Trophoblast cell (in vitro differentiated cells and primary cell): ENCODE results near the gene OPA1.

Source experiments
- DNase-seq, 2 donors: peaks; one replicate each; pipeline ENCODE4 v3.0.0-alpha.2; 2016
- H2AFZ ChIP-seq: 2 replicates; pipeline ENCODE4 v1.6.1; 2013; ENCODE audit warnings: low read length, moderate library complexity, mild to moderate bottlenecking; ENCODE audit not compliant: insufficient read depth, poor library complexity
- H2AK5ac ChIP-seq: 2 replicates; pipeline ENCODE4 v1.6.1; 2013; ENCODE audit warnings: mild to moderate bottlenecking, low read length
- H2BK120ac ChIP-seq: 2 replicates; pipeline ENCODE4 v1.6.1; 2013; ENCODE audit warnings: low read length, mild to moderate bottlenecking, moderate library complexity; ENCODE audit not compliant: insufficient read depth, poor library complexity
- H2BK12ac ChIP-seq: 2 replicates; pipeline ENCODE4 v1.6.1; 2013; ENCODE audit warnings: mild to moderate bottlenecking, low read length, moderate library complexity
- H2BK5ac ChIP-seq: 2 replicates; pipeline ENCODE4 v1.6.1; 2013; ENCODE audit warnings: low read length, low read depth, moderate library complexity, mild to moderate bottlenecking; ENCODE audit not compliant: poor library complexity
- H3K14ac ChIP-seq: 2 replicates; pipeline ENCODE4 v1.6.1; 2013; ENCODE audit warnings: mild to moderate bottlenecking, low read length
- H3K18ac ChIP-seq: 2 replicates; pipeline ENCODE4 v1.6.1; 2013; ENCODE audit warnings: mild to moderate bottlenecking, low read length
- H3K23ac ChIP-seq: 2 replicates; pipeline ENCODE4 v1.6.1; 2013; ENCODE audit warnings: low read length
- H3K27ac ChIP-seq: 2 replicates; pipeline ENCODE4 v1.5.1; 2013; ENCODE audit warnings: low read depth, mild to moderate bottlenecking, inconsistent platforms, low read length, moderate library complexity
- H3K27me3 ChIP-seq: 2 replicates; pipeline ENCODE4 v1.6.1; 2013; ENCODE audit warnings: inconsistent platforms, mild to moderate bottlenecking, low read length, moderate library complexity; ENCODE audit not compliant: insufficient read depth
- H3K36me3 ChIP-seq, 2 experiments: 1 replicate in 1 of 2; 2 replicates in 1 of 2; pipeline ENCODE4 v1.6.1; 2013; ENCODE audit warnings: low read length in 2 of 2, mild to moderate bottlenecking in 2 of 2, moderate library complexity in 1 of 2; ENCODE audit not compliant: insufficient read depth in 2 of 2, control insufficient read depth in 1 of 2
- H3K4ac ChIP-seq: 2 replicates; pipeline ENCODE4 v1.6.1; 2013; ENCODE audit warnings: low read depth, mild to moderate bottlenecking, low read length, moderate library complexity
- H3K4me1 ChIP-seq, 2 experiments: 1 replicate in 1 of 2; 2 replicates in 1 of 2; pipeline ENCODE4 v1.6.1; 2013; ENCODE audit warnings: low read length in 2 of 2, mild to moderate bottlenecking in 2 of 2, moderate library complexity in 1 of 2; ENCODE audit not compliant: insufficient read depth in 2 of 2, control insufficient read depth in 1 of 2
- H3K4me2 ChIP-seq: 2 replicates; pipeline ENCODE4 v1.6.1; 2013; ENCODE audit warnings: inconsistent platforms, mild to moderate bottlenecking, low read length, moderate library complexity
- H3K4me3 ChIP-seq: 2 replicates; pipeline ENCODE4 v1.5.1; 2013; ENCODE audit warnings: mild to moderate bottlenecking, low read depth, low read length, inconsistent platforms
- H3K79me1 ChIP-seq: one replicate; pipeline ENCODE4 v1.6.1; 2013; ENCODE audit warnings: low read length
- H3K79me2 ChIP-seq: 2 replicates; pipeline ENCODE4 v1.6.1; 2013; ENCODE audit warnings: low read length, mild to moderate bottlenecking; ENCODE audit not compliant: control insufficient read depth, insufficient read depth, poor library complexity
- H3K9ac ChIP-seq: 2 replicates; pipeline ENCODE4 v1.6.1; 2013; ENCODE audit warnings: mild to moderate bottlenecking, low read length
- H3K9me3 ChIP-seq: 2 replicates; pipeline ENCODE4 v1.6.1; 2013; ENCODE audit warnings: low read depth, mild to moderate bottlenecking, control low read depth, inconsistent platforms, low read length; ENCODE audit not compliant: insufficient read depth
- H4K12ac ChIP-seq: 2 replicates; pipeline ENCODE4 v1.6.1; 2013; ENCODE audit warnings: low read depth, mild to moderate bottlenecking, low read length, moderate library complexity
- H4K8ac ChIP-seq: 2 replicates; pipeline ENCODE4 v1.6.1; 2013; ENCODE audit warnings: low read depth, mild to moderate bottlenecking, low read length, moderate library complexity
- H4K91ac ChIP-seq: one replicate; pipeline ENCODE4 v1.6.1; 2013; ENCODE audit warnings: low read depth, mild to moderate bottlenecking, low read length, moderate library complexity
- WGBS: extraction: QIAGEN DNeasy Blood & Tissue Kit; methylation state at CpG from one replicate; pipeline ENCODE4 v1.1.7; 2013; ENCODE audit warnings: missing lambda C conversion rate; ENCODE audit not compliant: insufficient read length, insufficient coverage; ENCODE audit errors: extremely low coverage; 5-methylcytosine and 5-hydroxymethylcytosine counted together

OPA1 gene

GRCh38 chr3:193594946-193595689 is 2.1 kb downstream of the OPA1 start:
- H2BK120ac ChIP-seq: no peak overlapping the region
- H3K4me2 ChIP-seq: no peak overlapping the region
- H3K79me2 ChIP-seq: peaks cover 7% of the 10 kb centered on the region
- no peaks in the 10 kb centered on the region for H3K36me3 ChIP-seq
- H2AK5ac ChIP-seq: no peak overlapping the region
- no peak overlapping the region for H4K91ac ChIP-seq
- no peak overlapping the region for H2AFZ ChIP-seq
- no peak overlapping the region for H3K9ac ChIP-seq
- H3K23ac ChIP-seq: no peak overlapping the region
- WGBS: no CpG with 5 or more reads among the region's 1 CpG
- no peaks in the 10 kb centered on the region for H3K27me3 ChIP-seq
- H3K79me1 ChIP-seq: peaks cover 6% of the 10 kb centered on the region
- no peak overlapping the region for H3K18ac ChIP-seq
- no peaks in the 10 kb centered on the region for H3K9me3 ChIP-seq
- H3K4me3 ChIP-seq: no peak overlapping the region
- H3K4ac ChIP-seq: no peak overlapping the region
- H4K12ac ChIP-seq: no peak overlapping the region
- no peak overlapping the region for H3K14ac ChIP-seq
- peaks cover 0 to 3% of the 10 kb centered on the region in 2 experiments for H3K4me1 ChIP-seq
- no peak overlapping the region for H2BK12ac ChIP-seq
- DNase-seq: peak; percentile 29 to 64
- no peak overlapping the region for H4K8ac ChIP-seq
- H2BK5ac ChIP-seq: no peak overlapping the region
- no peak overlapping the region for H3K27ac ChIP-seq

DNA sequence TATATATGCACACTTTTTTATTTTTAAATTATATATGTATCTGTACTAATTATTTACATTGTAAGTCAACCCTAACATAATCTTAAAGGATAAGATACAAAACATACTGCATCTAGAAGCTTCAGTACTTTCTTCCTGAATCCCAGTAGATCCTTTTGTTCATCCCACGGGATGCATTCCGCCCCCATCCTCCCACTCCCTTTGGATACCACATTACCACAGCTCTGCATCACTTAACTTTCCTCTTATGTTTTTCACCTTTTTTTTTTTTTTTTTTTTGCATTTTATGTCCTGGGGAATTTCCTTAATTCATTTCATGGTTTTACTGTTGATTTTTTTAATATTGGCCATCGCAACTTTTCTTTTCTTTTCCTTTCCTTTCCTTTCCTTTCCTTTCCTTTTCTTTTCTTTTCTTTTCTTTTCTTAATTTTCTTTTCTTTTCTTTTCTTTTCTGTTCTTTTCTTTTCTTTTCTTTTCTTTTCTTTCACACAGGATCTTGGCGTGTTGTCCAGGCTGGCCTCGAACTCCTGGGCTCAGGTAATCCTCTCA is 3.0 kb downstream of the OPA1 start:
- Histone ChIP-seq H3K27me3 (no peaks in the 10 kb centered on the region), H3K4ac (no peak overlapping the region), H2BK12ac (no peak overlapping the region), H3K4me3 (no peak overlapping the region), H3K36me3 (no peaks in the 10 kb centered on the region), H2AFZ (no peak overlapping the region), H2AK5ac (no peak overlapping the region), H3K9me3 (no peaks in the 10 kb centered on the region), H3K14ac (no peak overlapping the region), H2BK120ac (no peak overlapping the region), H3K18ac (no peak overlapping the region), H2BK5ac (no peak overlapping the region), H3K79me1 (peaks cover 6% of the 10 kb centered on the region), H3K79me2 (peaks cover 7% of the 10 kb centered on the region), H3K9ac (no peak overlapping the region), H4K12ac (no peak overlapping the region), H4K8ac (no peak overlapping the region), H3K27ac (no peak overlapping the region), H3K4me1 (peaks cover 0 to 3% of the 10 kb centered on the region in 2 experiments), H3K4me2 (no peak overlapping the region), H3K23ac (no peak overlapping the region), H4K91ac (no peak overlapping the region)
- no peak for DNase-seq
- no CpG with 5 or more reads among the region's 5 CpGs for WGBS

DNA sequence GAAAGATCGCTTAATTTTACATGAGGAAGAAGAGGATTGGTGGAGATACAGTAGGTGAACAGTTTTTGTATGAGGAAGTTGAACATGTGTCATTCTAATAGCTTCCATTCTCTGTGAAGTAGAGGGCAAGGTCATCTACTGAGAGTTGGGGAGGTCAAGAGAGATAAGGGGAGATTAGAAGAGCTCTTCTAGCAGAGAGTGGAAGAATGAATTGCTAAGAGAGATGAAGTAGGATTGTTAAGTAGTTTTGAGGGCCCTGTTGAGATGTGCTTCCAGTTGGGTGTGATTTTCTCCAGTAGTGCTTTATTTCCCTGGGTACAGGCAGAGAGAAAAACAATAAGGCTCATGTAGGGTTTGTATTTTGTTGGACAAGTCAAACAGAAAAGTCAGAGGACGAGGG is 5.2 kb downstream of the OPA1 start:
- no peaks in the 10 kb centered on the region for H3K27me3 ChIP-seq
- no peak overlapping the region for H3K27ac ChIP-seq
- no peak overlapping the region for H3K14ac ChIP-seq
- peaks cover 6% of the 10 kb centered on the region for H3K79me2 ChIP-seq
- no peak overlapping the region for H3K4me3 ChIP-seq
- H3K23ac ChIP-seq: no peak overlapping the region
- H3K79me1 ChIP-seq: peaks cover 1% of the 10 kb centered on the region
- H3K9ac ChIP-seq: no peak overlapping the region
- no peak overlapping the region for H2BK12ac ChIP-seq
- H4K8ac ChIP-seq: no peak overlapping the region
- H2BK5ac ChIP-seq: no peak overlapping the region
- H4K12ac ChIP-seq: no peak overlapping the region
- H2AK5ac ChIP-seq: no peak overlapping the region
- no peak overlapping the region for H3K4me2 ChIP-seq
- H2BK120ac ChIP-seq: no peak overlapping the region
- H2AFZ ChIP-seq: no peak overlapping the region
- no peak overlapping the region for H4K91ac ChIP-seq
- H3K4me1 ChIP-seq: peaks cover 0 to 3% of the 10 kb centered on the region in 2 experiments
- no peak for DNase-seq
- H3K36me3 ChIP-seq: no peaks in the 10 kb centered on the region
- H3K4ac ChIP-seq: no peak overlapping the region
- H3K9me3 ChIP-seq: no peaks in the 10 kb centered on the region
- no peak overlapping the region for H3K18ac ChIP-seq
- no CpG with 5 or more reads among the region's 2 CpGs for WGBS

GRCh38 chr3:193599393-193599792 is 6.4 kb downstream of the OPA1 start:
- Histone ChIP-seq H3K27ac (no peak overlapping the region), H3K9ac (no peak overlapping the region), H3K18ac (no peak overlapping the region), H3K23ac (no peak overlapping the region), H2AFZ (no peak overlapping the region), H3K27me3 (no peaks in the 10 kb centered on the region), H2BK5ac (no peak overlapping the region), H4K12ac (no peak overlapping the region), H3K79me2 (peaks cover 1% of the 10 kb centered on the region), H3K4me3 (no peak overlapping the region), H3K36me3 (no peaks in the 10 kb centered on the region), H3K4me1 (peaks cover 0 to 1% of the 10 kb centered on the region in 2 experiments), H3K79me1 (no peaks in the 10 kb centered on the region), H3K4me2 (no peak overlapping the region), H3K4ac (no peak overlapping the region), H4K91ac (no peak overlapping the region), H3K9me3 (no peaks in the 10 kb centered on the region), H2BK12ac (no peak overlapping the region), H4K8ac (no peak overlapping the region), H2BK120ac (no peak overlapping the region), H3K14ac (no peak overlapping the region), H2AK5ac (no peak overlapping the region)
- DNase-seq: no peak
- no CpG with 5 or more reads among the region's 1 CpG for WGBS
